ENCODE data around the gene ZNF600.
"Not testable (repeated sequence)": the region's sequence is repeated elsewhere in the genome, so short reads cannot be mapped to it uniquely, and the experiment has no call there.

Gene ZNF600

GRCh38 chr19:52742516-52742915, 44.1 kb downstream of the ZNF600 start:
- DNase-seq (ENCODE audit: low spot score): no peak

GRCh38 chr19:52741951-52742485, 44.6 kb downstream of the ZNF600 start:
- no peak for DNase-seq (ENCODE audit: low spot score)

- DNase-seq (ENCODE audit: low spot score): not testable (repeated sequence)
These were observed 45.2 kb downstream of the ZNF600 start for GRCh38 chr19:52741371-52741770.

DNA sequence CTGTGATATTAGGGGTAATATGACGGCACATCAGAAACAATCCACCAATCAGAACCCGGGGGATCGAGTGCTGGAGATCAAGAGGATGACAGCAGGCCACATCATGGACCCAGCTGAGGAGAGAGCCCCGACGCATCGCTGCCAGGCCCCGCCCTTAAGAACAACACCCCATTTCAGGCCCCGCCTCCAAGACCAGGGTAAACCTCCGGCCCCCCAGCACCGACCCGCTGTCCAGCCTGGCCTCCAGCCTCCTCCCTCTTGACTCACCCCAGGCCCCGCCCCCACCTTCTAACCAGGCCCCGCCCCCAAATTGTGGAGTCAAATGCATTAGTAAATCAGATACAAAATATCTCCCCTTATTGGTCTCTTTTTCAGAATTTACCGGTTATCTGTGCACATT, 47.0 kb downstream of the ZNF600 start:
- no peak for DNase-seq (ENCODE audit: low spot score)

GRCh38 chr19:52735734-52736133, 50.9 kb downstream of the ZNF600 start:
- peak; percentile 5 for DNase-seq (ENCODE audit: low spot score)

GRCh38 chr19:52734893-52735661, 51.5 kb downstream of the ZNF600 start, which contains the start of gene ZNF611:
ZNF611 (minus strand) TSS chr19:52735044; CDS start chr19:52715894, 19,150 bp downstream.
- DNase-seq (ENCODE audit: low spot score): peak; percentile 85

DNA sequence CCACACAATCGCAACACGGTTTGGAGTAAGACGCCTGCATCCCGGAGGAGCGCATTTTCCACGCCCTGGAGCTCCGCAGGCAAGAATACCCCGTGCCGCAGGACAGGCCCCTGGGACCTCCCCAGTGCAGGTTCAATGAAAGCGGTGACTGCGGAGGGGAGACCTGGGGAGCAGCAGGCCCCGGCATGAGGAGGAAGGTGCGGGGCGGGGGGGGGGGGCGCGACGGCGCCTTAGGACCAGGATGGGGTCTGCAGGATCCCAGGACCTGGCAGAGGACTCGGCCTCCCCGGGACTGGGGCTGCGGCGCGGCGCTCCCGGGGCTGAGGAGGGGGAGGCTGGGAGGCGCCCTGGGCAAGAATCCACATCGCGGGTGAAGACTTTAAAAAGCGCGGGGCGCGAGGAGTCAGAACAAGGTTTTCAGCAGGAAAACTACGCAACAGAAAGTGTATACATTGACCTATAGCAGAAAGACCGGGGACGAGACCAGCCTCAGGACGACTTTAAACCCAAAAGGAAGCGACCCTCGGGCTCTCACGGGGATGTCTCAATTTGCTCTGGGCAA, 52.2 kb downstream of the ZNF600 start:
- peak; percentile 4 for DNase-seq (ENCODE audit: low spot score)

DNA sequence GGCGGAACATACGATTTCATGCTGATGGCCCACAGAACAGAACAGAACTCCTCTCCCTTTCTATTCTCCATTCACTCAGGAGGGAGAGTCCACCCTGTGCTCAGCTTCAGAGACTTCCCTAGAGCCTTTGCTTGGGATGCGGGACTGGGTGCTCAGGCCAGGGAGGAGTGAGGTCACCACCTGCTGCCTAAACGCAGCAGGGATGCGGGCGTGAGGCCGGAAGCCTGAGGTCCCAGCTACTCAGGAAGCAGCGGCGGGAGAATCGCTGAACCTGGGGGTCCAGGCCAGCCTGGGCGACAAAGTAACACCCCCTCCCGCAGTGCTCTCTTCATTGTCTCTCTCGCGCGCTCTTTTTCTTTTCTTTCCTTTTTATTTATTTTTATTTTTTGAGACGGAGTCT, 60.5 kb downstream of the ZNF600 start:
- DNase-seq (ENCODE audit: low spot score): not testable (repeated sequence)

GRCh38 chr19:52725528-52725961, 61.0 kb downstream of the ZNF600 start:
- no peak for DNase-seq (ENCODE audit: low spot score)

- DNase-seq (ENCODE audit: low spot score): peak; percentile 4
These were observed 61.7 kb downstream of the ZNF600 start for GRCh38 chr19:52724701-52725514.

- peak; percentile 43 for DNase-seq (ENCODE audit: low spot score)
These were observed 62.5 kb downstream of the ZNF600 start for GRCh38 chr19:52723907-52724598.

DNA sequence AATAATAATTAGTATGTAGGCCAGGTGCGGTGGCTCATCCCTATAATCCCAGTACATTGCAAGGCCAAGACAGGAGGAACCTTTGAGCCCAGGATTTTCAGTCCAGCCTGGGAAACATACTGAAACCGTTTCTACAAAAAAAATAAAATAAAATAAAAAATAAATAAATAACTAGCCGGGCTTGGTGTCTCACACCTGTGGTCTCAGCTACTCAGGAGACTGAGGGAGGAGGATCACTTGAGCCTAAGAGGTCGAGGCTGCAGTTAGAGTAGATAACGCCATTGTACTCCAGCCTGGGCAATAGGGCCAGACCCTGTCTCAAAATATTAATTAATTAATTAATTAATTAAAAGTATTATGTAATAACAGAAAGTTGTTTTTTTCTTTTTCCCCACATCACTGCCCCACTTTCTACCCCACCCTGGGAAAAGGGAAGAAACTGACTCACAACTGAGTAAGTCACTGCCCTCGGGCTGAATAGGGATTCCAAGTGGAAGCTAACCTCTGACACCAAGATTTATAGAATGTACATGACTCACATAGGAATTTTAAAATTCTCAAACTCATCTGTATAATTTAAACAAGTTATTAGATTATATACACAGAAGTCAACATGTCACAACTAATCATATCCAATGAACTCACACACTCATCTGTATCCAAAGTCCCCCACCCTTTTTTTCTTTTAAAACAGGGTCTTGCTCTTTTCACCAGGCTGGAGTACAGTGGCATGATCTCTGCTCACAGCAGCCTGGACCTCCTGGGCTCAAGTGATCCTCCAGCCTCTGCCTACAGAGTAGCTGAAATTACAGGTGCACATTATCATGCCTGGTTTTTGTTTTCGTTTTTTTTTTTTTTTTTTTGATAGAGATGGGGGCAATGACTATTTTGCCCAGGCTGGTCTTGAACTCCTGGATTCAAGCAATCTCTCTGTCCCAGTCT, 64.3 kb downstream of the ZNF600 start:
- no peak for DNase-seq (ENCODE audit: low spot score)

GRCh38 chr19:52720541-52720940, 66.0 kb downstream of the ZNF600 start:
- DNase-seq (ENCODE audit: low spot score): not testable (repeated sequence)

GRCh38 chr19:52716522-52716921, 70.1 kb downstream of the ZNF600 start:
- DNase-seq (ENCODE audit: low spot score): no peak

GRCh38 chr19:52715902-52716301, 70.7 kb downstream of the ZNF600 start:
- DNase-seq (ENCODE audit: low spot score): not testable (repeated sequence)

DNA sequence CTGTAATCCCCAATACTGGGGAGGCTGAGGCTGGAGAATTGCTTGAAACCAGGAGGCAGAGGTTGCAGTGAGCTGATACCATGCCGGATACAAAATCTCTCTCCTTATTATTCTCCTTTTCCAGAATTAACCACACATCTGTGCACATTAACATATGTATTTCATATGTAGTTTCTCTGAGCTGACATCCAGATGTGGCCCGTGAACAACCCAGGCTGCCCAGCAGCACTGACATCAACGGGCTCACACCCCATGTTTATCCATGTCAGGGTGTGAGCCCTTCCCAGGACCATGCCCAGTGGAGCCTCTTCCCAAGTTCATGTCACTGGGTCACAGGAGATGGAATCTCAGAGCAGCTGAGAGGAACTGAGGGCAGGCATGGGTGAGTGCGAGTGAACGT, 71.3 kb downstream of the ZNF600 start:
- not testable (repeated sequence) for DNase-seq (ENCODE audit: low spot score)

All from SK-N-DZ (cell line).